Activated T-helper 17 cell treated with anti-CD3 and anti-CD28 coated beads, Interleukin-2, amount 50 U/mL, for 72 hours (primary cell): ENCODE results near the gene MAP4K4. TPM values are rescaled to one million over a fixed set of nuclear protein-coding genes. Genes with fewer than 3 reads are reported as not detected.
A peak's percentile ranks its signal among the peaks of the same experiment; 100 is the strongest.

Experiments used
- ATAC-seq: fragments of 150-1000 bp; cut with Tn5 transposase; replicated peaks from 2 replicates; pipeline ENCODE4 v1.10.0; 2021; ENCODE audit warnings: mild to moderate bottlenecking, moderate library complexity
- H3K27ac Mint-ChIP-seq: one replicate; pipeline ENCODE4 v1.8.0; 2022; ENCODE audit warnings: mixed read lengths
- H3K27me3 Mint-ChIP-seq: one replicate; pipeline ENCODE4 v1.8.0; 2022; ENCODE audit warnings: mixed read lengths
- H3K36me3 Mint-ChIP-seq: one replicate; pipeline ENCODE4 v1.8.0; 2022; ENCODE audit warnings: low read depth, mild to moderate bottlenecking, mixed read lengths
- H3K4me1 Mint-ChIP-seq: one replicate; pipeline ENCODE4 v1.8.0; 2022; ENCODE audit warnings: mixed read lengths
- H3K4me3 Mint-ChIP-seq: one replicate; pipeline ENCODE4 v1.8.0; 2022; ENCODE audit warnings: mild to moderate bottlenecking, mixed read lengths
- H3K9me3 Mint-ChIP-seq: one replicate; pipeline ENCODE4 v1.8.0; 2022; ENCODE audit warnings: mixed read lengths
- total RNA-seq, 2 donors: library from RNA; stranded (reverse); gene quantifications; one replicate each; pipeline ENCODE4 v1.2.3, GENCODE V29; 2022

Gene MAP4K4
- total RNA-seq, 2 donors from 2014 or later: 26.4 to 54.9 TPM

DNA sequence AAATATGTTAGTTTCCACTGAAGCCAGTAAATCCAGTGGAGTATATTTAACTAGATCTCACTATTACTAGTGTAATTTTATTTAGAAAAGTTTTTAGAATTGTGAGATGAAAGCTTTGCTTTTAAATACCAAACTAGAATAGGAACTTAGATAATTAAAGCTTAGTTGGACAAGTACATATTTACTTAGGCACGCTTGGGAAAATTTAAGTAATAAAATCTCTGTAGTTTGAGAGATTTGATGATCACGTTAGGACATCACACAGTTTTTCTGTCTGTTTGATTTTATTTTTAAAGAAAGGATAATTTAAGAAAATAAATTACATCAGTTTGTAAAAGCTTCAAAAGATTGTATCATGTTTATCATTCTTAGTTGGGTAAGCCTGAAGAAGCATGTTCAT, 153.5 kb downstream of the MAP4K4 start:
- H3K36me3 Mint-ChIP-seq: peaks cover 84% of the 10 kb centered on the region
- H3K9me3 Mint-ChIP-seq: no peaks in the 10 kb centered on the region
- peaks cover 15% of the 10 kb centered on the region for H3K4me1 Mint-ChIP-seq
- ATAC-seq: no peak
- no peak overlapping the region for H3K27ac Mint-ChIP-seq
- no peaks in the 10 kb centered on the region for H3K27me3 Mint-ChIP-seq
- no peak overlapping the region for H3K4me3 Mint-ChIP-seq

GRCh38 chr2:101852824-101853223, 155.3 kb downstream of the MAP4K4 start:
- Mint-ChIP-seq H3K4me1 (peaks cover 11% of the 10 kb centered on the region), H3K27ac (no peak overlapping the region), H3K4me3 (no peak overlapping the region), H3K9me3 (no peaks in the 10 kb centered on the region), H3K36me3 (peaks cover 89% of the 10 kb centered on the region), H3K27me3 (no peaks in the 10 kb centered on the region)
- no peak for ATAC-seq

DNA sequence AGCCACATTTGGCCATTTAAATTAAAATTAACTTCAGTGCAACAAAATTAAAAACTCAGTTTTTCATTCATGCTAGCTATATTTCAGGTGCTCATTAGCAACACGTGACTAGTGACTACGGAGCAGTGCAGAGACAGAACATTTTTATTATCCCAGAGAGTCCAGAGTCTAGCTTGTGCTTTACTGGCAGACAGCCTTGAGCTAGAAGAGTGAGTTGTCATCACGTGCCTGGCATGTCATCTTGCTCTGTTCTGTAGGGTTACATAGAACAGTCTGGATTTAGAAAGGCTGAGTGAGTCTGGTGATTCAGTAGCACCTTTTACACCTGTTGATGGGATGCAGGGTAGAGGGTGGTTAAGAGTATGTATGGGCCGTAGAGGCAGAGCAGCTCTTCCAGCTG, 157.4 kb downstream of the MAP4K4 start:
- no peak overlapping the region for H3K4me3 Mint-ChIP-seq
- H3K27me3 Mint-ChIP-seq: no peaks in the 10 kb centered on the region
- peaks cover 13% of the 10 kb centered on the region for H3K4me1 Mint-ChIP-seq
- ATAC-seq: no peak
- H3K27ac Mint-ChIP-seq: no peak overlapping the region
- peaks cover 90% of the 10 kb centered on the region for H3K36me3 Mint-ChIP-seq
- no peaks in the 10 kb centered on the region for H3K9me3 Mint-ChIP-seq

GRCh38 chr2:101855776-101856175, 158.3 kb downstream of the MAP4K4 start:
- no peak overlapping the region for H3K27ac Mint-ChIP-seq
- no peak for ATAC-seq
- no peak overlapping the region for H3K4me3 Mint-ChIP-seq
- H3K27me3 Mint-ChIP-seq: no peaks in the 10 kb centered on the region
- H3K36me3 Mint-ChIP-seq: peaks cover 92% of the 10 kb centered on the region
- H3K4me1 Mint-ChIP-seq: peaks cover 15% of the 10 kb centered on the region
- no peaks in the 10 kb centered on the region for H3K9me3 Mint-ChIP-seq

- no peaks in the 10 kb centered on the region for H3K9me3 Mint-ChIP-seq
- peak; percentile 29 for ATAC-seq
- H3K27me3 Mint-ChIP-seq: no peaks in the 10 kb centered on the region
Observed at GRCh38 chr2:101858246-101858645, 160.7 kb downstream of the MAP4K4 start.

DNA sequence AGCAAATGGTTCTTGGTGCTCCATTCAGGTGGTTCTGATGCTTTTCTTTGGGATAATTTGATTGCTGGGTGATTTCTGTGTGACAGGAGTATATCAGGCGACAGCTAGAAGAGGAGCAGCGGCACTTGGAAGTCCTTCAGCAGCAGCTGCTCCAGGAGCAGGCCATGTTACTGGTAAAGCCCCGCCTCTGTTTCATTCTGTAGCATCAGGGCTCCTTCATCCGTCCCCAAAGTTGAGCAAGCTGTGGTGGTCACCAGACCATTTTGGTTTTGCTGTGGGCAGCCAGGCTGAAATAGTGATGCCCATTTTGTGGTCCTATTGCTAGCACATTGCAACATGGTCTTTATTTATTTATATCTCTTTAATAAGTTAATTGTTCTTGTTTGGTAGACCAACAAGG, 161.4 kb downstream of the MAP4K4 start:
- peaks cover 96% of the 10 kb centered on the region for H3K36me3 Mint-ChIP-seq
- no peak for ATAC-seq
- no peak overlapping the region for H3K4me3 Mint-ChIP-seq
- peaks cover 16% of the 10 kb centered on the region for H3K4me1 Mint-ChIP-seq
- H3K27me3 Mint-ChIP-seq: no peaks in the 10 kb centered on the region
- no peaks in the 10 kb centered on the region for H3K9me3 Mint-ChIP-seq
- peak overlapping the region; percentile 78 for H3K27ac Mint-ChIP-seq

More at GRCh38 chr2:101858246-101858645, 160.7 kb downstream of the MAP4K4 start:
- Mint-ChIP-seq H3K4me1 (peaks cover 16% of the 10 kb centered on the region), H3K27ac (peak overlapping the region; percentile 78), H3K4me3 (no peak overlapping the region), H3K36me3 (peaks cover 96% of the 10 kb centered on the region)

DNA sequence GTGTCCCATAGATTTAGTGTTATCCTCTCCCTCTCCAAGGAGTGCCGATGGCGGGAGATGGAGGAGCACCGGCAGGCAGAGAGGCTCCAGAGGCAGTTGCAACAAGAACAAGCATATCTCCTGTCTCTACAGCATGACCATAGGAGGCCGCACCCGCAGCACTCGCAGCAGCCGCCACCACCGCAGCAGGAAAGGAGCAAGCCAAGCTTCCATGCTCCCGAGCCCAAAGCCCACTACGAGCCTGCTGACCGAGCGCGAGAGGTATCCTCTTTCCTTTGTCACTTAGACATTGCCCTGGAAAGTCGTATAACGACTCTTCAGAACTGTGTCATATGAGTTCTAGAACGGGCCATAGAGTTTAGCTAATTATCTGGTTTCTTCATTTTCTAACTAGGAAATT, 162.1 kb downstream of the MAP4K4 start:
- ATAC-seq: no peak
- Mint-ChIP-seq H3K27ac (peak overlapping the region; percentile 28), H3K27me3 (no peaks in the 10 kb centered on the region), H3K9me3 (no peaks in the 10 kb centered on the region), H3K36me3 (peaks cover 94% of the 10 kb centered on the region), H3K4me1 (peaks cover 16% of the 10 kb centered on the region), H3K4me3 (no peak overlapping the region)

DNA sequence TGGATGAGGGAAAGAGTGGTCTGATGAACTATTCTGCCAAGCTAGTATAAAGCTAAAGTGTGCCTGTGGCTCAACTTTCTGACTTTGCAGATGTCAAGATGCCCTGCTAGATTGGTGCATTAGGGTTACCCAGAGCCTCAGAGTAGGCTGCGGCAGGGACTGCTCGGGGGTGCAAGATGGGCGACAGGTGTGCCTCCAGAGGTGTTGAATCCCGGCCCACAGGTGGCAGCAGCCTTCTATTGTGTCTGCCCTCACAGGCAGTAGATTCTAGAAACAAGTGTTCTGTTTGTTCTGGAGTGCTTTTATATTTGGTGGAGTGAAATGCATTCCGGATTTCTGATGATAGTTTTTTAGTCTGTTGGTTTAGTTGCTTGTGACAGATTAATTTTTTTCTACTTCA, 162.7 kb downstream of the MAP4K4 start:
- peak overlapping the region; percentile 83 for H3K27ac Mint-ChIP-seq
- H3K36me3 Mint-ChIP-seq: peaks cover 96% of the 10 kb centered on the region
- no peak for ATAC-seq
- H3K27me3 Mint-ChIP-seq: no peaks in the 10 kb centered on the region
- H3K4me1 Mint-ChIP-seq: peaks cover 16% of the 10 kb centered on the region
- H3K4me3 Mint-ChIP-seq: no peak overlapping the region
- no peaks in the 10 kb centered on the region for H3K9me3 Mint-ChIP-seq

GRCh38 chr2:101860782-101861181, 163.3 kb downstream of the MAP4K4 start:
- H3K36me3 Mint-ChIP-seq: peaks cover 94% of the 10 kb centered on the region
- peaks cover 13% of the 10 kb centered on the region for H3K4me1 Mint-ChIP-seq
- no peak overlapping the region for H3K4me3 Mint-ChIP-seq

DNA sequence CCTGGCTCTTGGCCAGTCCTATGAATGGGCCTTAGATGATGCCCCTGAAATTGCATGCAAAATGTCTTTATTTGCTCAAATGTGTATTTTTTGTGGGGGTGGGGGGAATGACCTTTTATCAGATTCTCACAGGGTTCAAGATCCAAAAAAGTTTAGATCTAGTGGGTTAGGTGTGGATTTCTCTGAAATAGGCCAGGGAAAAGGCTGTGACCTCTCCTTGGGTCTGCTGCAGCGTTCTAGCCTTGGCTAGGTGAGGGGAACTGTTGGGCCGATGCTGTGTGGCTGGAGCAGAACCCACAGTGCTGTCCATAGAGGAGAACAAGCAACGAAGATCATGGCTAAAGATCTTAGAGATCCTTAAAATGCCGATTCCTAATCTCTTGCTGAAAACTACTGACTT, 163.9 kb downstream of the MAP4K4 start:
- Mint-ChIP-seq H3K4me3 (no peak overlapping the region), H3K27ac (peak overlapping the region; percentile 83), H3K36me3 (peaks cover 96% of the 10 kb centered on the region), H3K4me1 (peaks cover 11% of the 10 kb centered on the region), H3K27me3 (no peaks in the 10 kb centered on the region), H3K9me3 (no peaks in the 10 kb centered on the region)
- ATAC-seq: no peak

More at GRCh38 chr2:101860782-101861181, 163.3 kb downstream of the MAP4K4 start:
- no peaks in the 10 kb centered on the region for H3K27me3 Mint-ChIP-seq
- no peak for ATAC-seq
- peak overlapping the region; percentile 83 for H3K27ac Mint-ChIP-seq
- no peaks in the 10 kb centered on the region for H3K9me3 Mint-ChIP-seq

DNA sequence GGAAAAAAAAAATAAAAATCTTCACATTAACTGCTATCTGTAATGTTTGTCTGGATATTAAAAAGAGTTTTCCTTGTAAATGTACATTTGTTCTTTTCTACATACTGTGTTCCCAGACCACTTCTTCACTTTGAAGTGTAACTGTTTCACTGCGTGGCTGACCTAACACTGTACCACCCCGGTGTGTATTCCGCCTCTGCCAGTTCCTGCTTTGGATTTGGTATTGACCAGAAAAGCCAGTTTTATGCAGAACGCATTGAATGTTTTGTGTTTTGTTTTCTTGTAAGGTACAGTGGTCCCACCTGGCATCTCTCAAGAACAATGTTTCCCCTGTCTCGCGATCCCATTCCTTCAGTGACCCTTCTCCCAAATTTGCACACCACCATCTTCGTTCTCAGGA, 166.0 kb downstream of the MAP4K4 start:
- Mint-ChIP-seq H3K27ac (no peak overlapping the region), H3K4me1 (peaks cover 3% of the 10 kb centered on the region), H3K36me3 (peaks cover 96% of the 10 kb centered on the region), H3K27me3 (no peaks in the 10 kb centered on the region), H3K4me3 (no peak overlapping the region), H3K9me3 (no peaks in the 10 kb centered on the region)
- no peak for ATAC-seq

- Mint-ChIP-seq H3K36me3 (peaks cover 96% of the 10 kb centered on the region), H3K27me3 (no peaks in the 10 kb centered on the region), H3K4me1 (peaks cover 3% of the 10 kb centered on the region), H3K4me3 (no peak overlapping the region), H3K9me3 (no peaks in the 10 kb centered on the region), H3K27ac (peak overlapping the region; percentile 8)
- ATAC-seq: no peak
Observed at GRCh38 chr2:101864426-101864825, 166.9 kb downstream of the MAP4K4 start.

GRCh38 chr2:101868525-101868924, 171.0 kb downstream of the MAP4K4 start:
- peaks cover under 1% of the 10 kb centered on the region for H3K4me1 Mint-ChIP-seq
- no peak overlapping the region for H3K27ac Mint-ChIP-seq
- H3K27me3 Mint-ChIP-seq: no peaks in the 10 kb centered on the region
- peaks cover 96% of the 10 kb centered on the region for H3K36me3 Mint-ChIP-seq
- H3K4me3 Mint-ChIP-seq: no peak overlapping the region
- no peaks in the 10 kb centered on the region for H3K9me3 Mint-ChIP-seq
- no peak for ATAC-seq

DNA sequence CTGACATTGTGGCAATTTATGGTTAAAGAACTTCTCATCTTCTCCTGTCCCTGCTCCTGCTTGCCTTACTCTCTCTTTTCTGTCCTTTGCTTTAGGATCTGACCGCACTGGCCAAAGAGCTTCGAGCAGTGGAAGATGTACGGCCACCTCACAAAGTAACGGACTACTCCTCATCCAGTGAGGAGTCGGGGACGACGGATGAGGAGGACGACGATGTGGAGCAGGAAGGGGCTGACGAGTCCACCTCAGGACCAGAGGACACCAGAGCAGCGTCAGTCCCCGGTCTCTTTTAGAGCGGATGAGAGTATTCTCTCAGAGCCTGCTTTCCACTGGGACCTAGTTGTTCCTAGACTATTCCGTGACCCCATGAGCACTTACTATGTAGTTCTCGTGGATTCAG, 172.0 kb downstream of the MAP4K4 start:
- Mint-ChIP-seq H3K27me3 (no peaks in the 10 kb centered on the region), H3K4me3 (no peak overlapping the region), H3K9me3 (no peaks in the 10 kb centered on the region), H3K4me1 (peaks cover 4% of the 10 kb centered on the region), H3K36me3 (peaks cover 98% of the 10 kb centered on the region), H3K27ac (no peak overlapping the region)
- no peak for ATAC-seq

DNA sequence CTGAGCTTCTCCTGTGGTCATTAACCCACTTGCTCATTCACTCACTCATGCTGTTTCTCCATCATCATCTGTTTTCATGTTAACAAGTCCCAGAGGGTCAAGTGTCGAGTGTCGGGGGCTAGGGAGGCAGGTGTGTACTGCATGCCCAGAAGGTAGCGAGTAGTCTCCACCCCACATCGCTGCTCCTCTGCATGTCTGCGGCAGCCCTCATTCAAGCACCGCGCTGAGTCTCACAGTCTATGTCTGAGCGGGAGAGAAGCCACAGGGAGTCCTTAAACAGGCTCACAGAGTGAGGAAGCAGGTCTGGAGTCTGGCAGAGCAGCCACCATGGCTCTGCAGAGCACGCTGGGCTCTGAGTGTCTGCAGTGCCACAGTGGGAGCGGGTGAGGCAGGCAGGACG, 172.9 kb downstream of the MAP4K4 start:
- Mint-ChIP-seq H3K4me3 (no peak overlapping the region), H3K4me1 (peaks cover 4% of the 10 kb centered on the region), H3K9me3 (no peaks in the 10 kb centered on the region), H3K36me3 (peaks cover 100% of the 10 kb centered on the region), H3K27ac (no peak overlapping the region), H3K27me3 (no peaks in the 10 kb centered on the region)
- ATAC-seq: no peak

- no peak overlapping the region for H3K4me3 Mint-ChIP-seq
- ATAC-seq: no peak
- no peaks in the 10 kb centered on the region for H3K9me3 Mint-ChIP-seq
- peaks cover 100% of the 10 kb centered on the region for H3K36me3 Mint-ChIP-seq
- no peaks in the 10 kb centered on the region for H3K27me3 Mint-ChIP-seq
- H3K4me1 Mint-ChIP-seq: peaks cover 9% of the 10 kb centered on the region
- H3K27ac Mint-ChIP-seq: no peak overlapping the region
Observed at GRCh38 chr2:101871480-101871879, 174.0 kb downstream of the MAP4K4 start.
